Cardiac ventricle fibroblast (primary cell): ENCODE measurements around the gene TMEM9B. TPM values are rescaled to one million over a fixed set of nuclear protein-coding genes. Genes with fewer than 3 reads are reported as not detected.

ENCODE experiments used
- total RNA-seq: library from RNA; depleted of rRNA; stranded (reverse); fragments of >200 nt; gene quantifications from 2 replicates; pipeline ENCODE4 v1.2.3, GENCODE V29; 2015

The TMEM9B gene
- total RNA-seq, result 27.1 and 32.1 TPM in 2 replicates

GRCh38 chr11:8964324-8965320 lies at the start of gene TMEM9B:
Gene TMEM9B, minus strand, starts transcription at chr11:8964442. Its CDS starts 129 bp downstream, at chr11:8964313.

GRCh38 chr11:9003573-9004182 lies 39.4 kb upstream of the TMEM9B start, which contains the start of gene NRIP3:
Gene NRIP3, minus strand, starts transcription at chr11:9004001. Its CDS starts 66 bp downstream, at chr11:9003935.

GRCh38 chr11:8942518-8943066 lies 21.6 kb downstream of the TMEM9B start, which contains the start of gene ASCL3:
Gene ASCL3, minus strand, starts transcription at chr11:8943016. Its CDS starts 4,855 bp downstream, at chr11:8938161.

GRCh38 chr11:8932564-8933180 lies 31.6 kb downstream of the TMEM9B start, which contains the start of gene C11orf16:
Gene C11orf16, minus strand, starts transcription at chr11:8932947. Its CDS starts 639 bp downstream, at chr11:8932308.

GRCh38 chr11:8911029-8911823 lies 53.0 kb downstream of the TMEM9B start, which contains the start of gene AKIP1:
Gene AKIP1, plus strand, starts transcription at chr11:8911189. Its CDS starts 261 bp downstream, at chr11:8911450.

Other genes with a start within 250 kb of the TMEM9B start
- gene AKIP1, start 53.3 kb downstream of the TMEM9B start, total RNA-seq, result 28.8 and 33.4 TPM in 2 replicates
- not detected in 2 replicates for gene C11orf16, start 31.5 kb downstream of the TMEM9B start, total RNA-seq
- not detected in 2 replicates for gene ASCL3, start 21.4 kb downstream of the TMEM9B start, total RNA-seq
- 0.25 and 0.34 TPM in 2 replicates for gene NRIP3, start 39.6 kb upstream of the TMEM9B start, total RNA-seq
- gene SCUBE2, start 127.2 kb upstream of the TMEM9B start, total RNA-seq, result 1.4 and 5.4 TPM in 2 replicates